BJ (cell line): ENCODE data around the gene PBX2. TPM values are rescaled to one million over a fixed set of nuclear protein-coding genes. Genes with fewer than 3 reads are reported as not detected.

Experiments used
- CTCF ChIA-PET: fragments of 350-600 bp; formaldehyde crosslinking; extraction: SDS; loops from one replicate; lab custom pipeline; 2021; ENCODE audit warnings: antibody characterized with exemption, inconsistent platforms; lab: Yijun Ruan, JAX
- POLR2A ChIA-PET: fragments of 300-600 bp; sonication (Branson Sonifier 250); formaldehyde crosslinking; extraction: SDS; loops from one replicate; lab custom pipeline; 2021; ENCODE audit warnings: antibody characterized with exemption; lab: Charles Lee
- DNase-seq: peaks from one replicate; pipeline ENCODE4 v3.0.0-alpha.2; 2011; ENCODE audit warnings: low read depth
- H3K27me3 ChIP-seq: 2 replicates; pipeline ENCODE4 v1.6.0; 2011; ENCODE audit warnings: low read length; ENCODE audit not compliant: control insufficient read depth, insufficient read depth
- H3K36me3 ChIP-seq: 2 replicates; pipeline ENCODE4 v1.5.1; 2011; ENCODE audit warnings: low read length; ENCODE audit not compliant: control insufficient read depth, insufficient read depth
- H3K4me3 ChIP-seq: 2 replicates; pipeline ENCODE4 v1.5.1; 2011; ENCODE audit warnings: low read depth, mild to moderate bottlenecking, control low read depth, low read length
- CTCF ChIP-seq: IDR thresholded peaks from 2 replicates; pipeline ENCODE4 v1.5.1; 2011; ENCODE audit warnings: low read depth, mild to moderate bottlenecking, control low read depth, inconsistent platforms, low read length, moderate library complexity; ENCODE audit not compliant: insufficient read depth
- polyA plus RNA-seq: library from polyadenylated mRNA; depleted of rRNA; stranded (reverse); fragments of >200 nt; gene quantifications from 2 replicates; pipeline ENCODE4 v1.2.3, GENCODE V29; 2011

The PBX2 gene
- polyA plus RNA-seq, 1 experiment, result 73.5 TPM

DNA sequence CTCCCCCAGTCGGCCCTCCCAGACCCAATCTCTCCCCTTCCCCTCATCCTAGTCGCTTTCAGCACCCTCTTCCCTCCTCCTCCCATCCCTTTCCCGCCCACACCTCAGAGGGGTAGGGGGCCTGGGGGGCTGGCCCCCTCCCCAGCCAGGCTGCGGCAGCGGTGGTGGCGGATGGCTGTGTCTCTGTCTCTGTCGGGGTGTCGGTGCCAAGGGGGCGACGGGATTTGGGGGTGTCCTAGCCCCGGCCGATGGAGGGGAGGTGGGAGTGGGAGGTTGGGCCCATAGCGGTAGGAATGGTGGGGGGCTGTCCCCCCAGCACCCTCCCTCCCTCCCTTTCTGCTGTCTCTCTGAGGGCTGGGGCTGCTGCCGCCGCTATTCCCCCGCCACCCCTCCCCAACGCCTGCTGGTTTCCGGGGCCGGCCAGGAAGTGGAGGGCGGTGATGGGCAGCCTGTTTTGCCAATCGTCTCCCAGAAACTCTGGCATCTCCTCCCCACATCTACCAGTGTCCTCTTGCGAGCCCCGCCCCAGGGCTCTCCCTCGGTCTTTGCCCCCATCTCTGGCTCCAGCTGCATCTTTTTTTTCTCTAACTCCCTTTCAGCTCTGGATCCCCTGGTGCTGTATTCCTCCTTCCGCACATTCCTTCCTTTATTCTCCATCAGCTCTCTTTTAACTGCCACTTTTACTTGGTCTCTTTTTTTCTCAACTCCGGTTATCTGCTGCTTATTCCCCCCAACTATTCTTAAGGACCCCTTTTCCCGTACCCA, 14.1 kb downstream of the PBX2 start, which contains the start of gene AGPAT1:
Gene AGPAT1 (minus strand): TSS at position 374 of the 765 bp plus-strand sequence. CDS start 4,588 bp downstream, outside the sequence.
- ChIA-PET POLR2A (no interaction called here), CTCF (interaction anchor here (1.1 to 2.0 kb wide), 4 partner anchors 15 to 59 kb away, joined by 3 to 7 read pairs (median 6); partner anchors contain the start of gene PBX2)
- peak; percentile 84 for DNase-seq
- peaks cover 8% of the 10 kb centered on the region for H3K36me3 ChIP-seq
- peak within 1 kb of the TSS; percentile 97 for H3K4me3 ChIP-seq
- H3K27me3 ChIP-seq, result no peaks in the 10 kb centered on the region
- TF ChIP-seq CTCF, result no peak

GRCh38 chr6:32175322-32175710, 14.7 kb downstream of the PBX2 start:
- CTCF ChIA-PET, result no interaction called here
- H3K4me3 ChIP-seq, result peak overlapping the region; percentile 97
- H3K36me3 ChIP-seq, result peaks cover 12% of the 10 kb centered on the region
- no peak for DNase-seq
- no peak for TF ChIP-seq CTCF
- H3K27me3 ChIP-seq, result no peaks in the 10 kb centered on the region
- POLR2A ChIA-PET, result no interaction called here

DNA sequence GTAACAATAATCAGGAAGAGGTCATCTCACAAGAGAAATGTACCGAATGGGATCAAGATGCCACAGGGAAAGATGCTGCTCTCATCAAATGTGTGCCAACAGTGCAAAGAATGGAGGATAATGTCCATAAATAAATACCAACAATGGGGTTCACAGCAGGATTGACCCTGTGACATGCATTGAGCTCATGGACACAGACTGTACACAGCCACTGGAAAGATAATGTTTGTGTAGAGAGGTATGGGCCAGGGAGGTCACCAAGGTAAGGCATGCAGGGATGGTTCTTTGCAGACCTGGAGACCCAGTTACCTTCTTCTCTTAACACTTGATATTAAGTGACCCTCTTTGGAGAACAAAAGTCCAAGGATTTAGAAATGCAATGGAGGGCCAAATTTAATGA, 15.6 kb downstream of the PBX2 start:
- TF ChIP-seq CTCF, result no peak
- Histone ChIP-seq H3K27me3 (no peaks in the 10 kb centered on the region), H3K36me3 (peaks cover 15% of the 10 kb centered on the region), H3K4me3 (no peak overlapping the region)
- no peak for DNase-seq
- ChIA-PET CTCF (no interaction called here), POLR2A (no interaction called here)

- Histone ChIP-seq H3K27me3 (no peaks in the 10 kb centered on the region), H3K36me3 (peaks cover 21% of the 10 kb centered on the region), H3K4me3 (no peak overlapping the region)
- no peak for DNase-seq
- no peak for TF ChIP-seq CTCF
- ChIA-PET POLR2A (no interaction called here), CTCF (no interaction called here)
Measured at GRCh38 chr6:32173051-32173727, 16.8 kb downstream of the PBX2 start.

- TF ChIP-seq CTCF, result no peak
- ChIA-PET POLR2A (no interaction called here), CTCF (no interaction called here)
- no peak for DNase-seq
- Histone ChIP-seq H3K4me3 (no peak overlapping the region), H3K36me3 (peaks cover 33% of the 10 kb centered on the region), H3K27me3 (no peaks in the 10 kb centered on the region)
Measured at GRCh38 chr6:32171234-32171633, 18.8 kb downstream of the PBX2 start.
